ENCODE data around the gene C7orf33.

Gene C7orf33

DNA sequence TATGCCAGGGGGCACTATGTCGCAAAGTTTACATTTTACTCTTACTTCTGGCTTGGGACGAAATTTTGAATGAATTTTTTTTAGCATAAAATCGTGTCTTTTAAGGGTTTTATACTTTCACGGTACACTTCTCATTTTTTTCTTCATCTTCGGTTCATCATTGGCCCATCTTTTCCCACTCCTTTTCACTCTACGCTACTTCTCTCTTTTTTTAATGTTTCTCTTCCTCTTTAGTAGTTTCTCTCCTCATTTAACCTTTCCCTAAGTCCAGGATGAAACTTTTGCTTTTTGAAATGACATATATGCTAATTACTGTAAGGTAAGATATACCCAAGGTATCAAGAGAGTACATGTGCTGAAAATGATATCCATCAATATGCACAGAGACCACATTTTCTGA, 39.5 kb downstream of the C7orf33 start:
- no peak for DNase-seq

GRCh38 chr7:148633761-148634160, 43.2 kb downstream of the C7orf33 start:
- no peak for DNase-seq

DNA sequence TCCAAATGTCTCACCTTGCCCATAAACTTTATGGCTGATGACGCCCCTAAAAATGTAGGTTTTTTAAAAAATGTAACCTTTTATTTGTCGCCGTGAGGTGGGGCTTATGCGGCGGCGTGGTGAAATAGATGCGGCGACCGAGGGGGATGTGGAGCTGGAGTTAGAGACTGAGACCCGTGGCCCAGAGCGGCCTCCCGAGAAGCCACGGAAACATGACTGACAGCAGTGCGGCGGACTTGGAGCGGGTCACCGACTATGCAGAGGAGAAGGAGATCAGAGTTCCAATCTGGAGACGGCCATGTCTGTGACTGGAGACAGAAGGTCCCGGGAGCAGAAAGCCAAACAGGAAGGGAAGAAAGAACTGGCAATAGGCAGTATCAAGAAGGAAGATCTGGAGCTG, 46.5 kb downstream of the C7orf33 start:
- no peak for DNase-seq

- no peak for DNase-seq
These were observed 55.3 kb downstream of the C7orf33 start for GRCh38 chr7:148645898-148646297.

DNA sequence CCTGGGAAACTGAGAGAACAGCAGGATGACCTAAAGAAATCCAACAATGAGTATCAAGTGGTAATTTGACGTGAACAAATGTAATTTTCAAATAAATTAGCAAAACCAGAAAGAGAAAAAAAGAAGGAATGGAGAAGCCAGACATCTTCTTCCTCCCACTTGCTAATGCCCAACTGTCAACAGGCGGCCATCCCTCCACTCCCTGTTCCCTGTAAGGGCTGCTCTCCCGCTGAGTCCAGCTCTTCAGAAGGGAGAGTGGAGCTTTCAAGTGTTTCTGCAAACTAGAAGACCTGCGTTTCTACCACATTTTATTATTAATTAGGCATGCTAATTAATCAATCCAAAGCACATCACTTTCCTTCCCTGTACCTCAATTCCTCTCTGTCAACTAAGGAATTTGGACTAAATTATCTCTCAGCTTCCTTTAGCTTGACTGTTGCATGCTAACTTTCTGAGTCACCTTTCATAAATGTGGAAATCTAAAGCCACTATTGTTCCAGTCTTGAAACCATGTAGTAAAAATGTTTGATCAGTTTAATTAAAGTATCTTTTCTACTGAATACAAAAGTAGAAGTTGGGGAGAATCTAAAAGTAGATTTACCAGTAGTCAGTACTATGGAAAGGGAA, 59.8 kb downstream of the C7orf33 start:
- DNase-seq: no peak

- no peak for DNase-seq
These were observed 62.2 kb downstream of the C7orf33 start for GRCh38 chr7:148652773-148653172.

- DNase-seq: no peak
These were observed 67.4 kb downstream of the C7orf33 start for GRCh38 chr7:148657929-148658328.

- DNase-seq: no peak
These were observed 70.9 kb downstream of the C7orf33 start for GRCh38 chr7:148661471-148661870.

- no peak for DNase-seq
These were observed 72.1 kb downstream of the C7orf33 start for GRCh38 chr7:148662646-148663045.

DNA sequence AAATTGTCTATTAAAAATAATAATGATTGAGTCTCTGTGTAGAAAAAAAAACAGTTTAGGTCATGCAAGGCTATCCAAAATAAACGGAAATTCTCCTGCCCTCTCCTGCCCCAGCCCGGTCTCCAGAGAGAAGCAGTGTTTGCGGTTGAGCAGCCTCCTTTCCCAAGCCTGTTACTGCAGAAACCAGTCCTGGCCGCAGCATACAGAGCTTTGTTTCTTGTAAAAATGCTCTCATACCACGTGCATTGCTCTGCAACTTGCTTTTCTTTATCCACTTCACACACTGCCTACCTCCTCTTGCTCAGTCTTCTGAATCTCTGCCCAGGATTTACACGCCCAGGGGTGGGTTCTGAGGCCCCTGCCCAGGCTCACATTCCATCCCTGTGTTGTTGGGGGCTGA, 73.8 kb downstream of the C7orf33 start:
- no peak for DNase-seq

DNA sequence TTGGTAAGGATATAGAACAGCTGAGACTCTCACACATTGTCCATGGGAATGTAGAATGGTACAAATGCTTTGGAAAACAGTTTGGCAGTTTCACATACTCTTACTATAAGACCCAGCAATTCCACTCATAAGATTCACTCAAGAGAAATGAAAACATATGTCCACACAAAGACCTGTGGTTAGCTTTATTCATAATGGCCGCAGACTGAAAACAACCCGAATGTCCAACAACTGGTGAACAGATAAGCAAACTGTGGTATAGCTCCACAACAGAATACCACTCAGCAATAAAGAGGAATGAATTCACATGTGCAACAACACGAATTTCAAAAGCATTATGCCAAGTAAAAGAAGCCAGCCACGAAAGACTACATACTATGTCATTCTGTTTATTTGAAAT, 74.7 kb downstream of the C7orf33 start:
- DNase-seq: no peak
